HG02642 (cell line): ENCODE results near the gene PRKAB1.
"Not testable (repeated sequence)": the region's sequence is repeated elsewhere in the genome, so short reads cannot be mapped to it uniquely, and the experiment has no call there.

ENCODE experiments used
- ATAC-seq: cut with Tn5 transposase; IDR thresholded peaks from one replicate; pipeline ENCODE4 v1.9.1; 2021; ENCODE audit warnings: mild to moderate bottlenecking; ENCODE audit not compliant: unreplicated experiment, poor library complexity

Gene PRKAB1, protein sequence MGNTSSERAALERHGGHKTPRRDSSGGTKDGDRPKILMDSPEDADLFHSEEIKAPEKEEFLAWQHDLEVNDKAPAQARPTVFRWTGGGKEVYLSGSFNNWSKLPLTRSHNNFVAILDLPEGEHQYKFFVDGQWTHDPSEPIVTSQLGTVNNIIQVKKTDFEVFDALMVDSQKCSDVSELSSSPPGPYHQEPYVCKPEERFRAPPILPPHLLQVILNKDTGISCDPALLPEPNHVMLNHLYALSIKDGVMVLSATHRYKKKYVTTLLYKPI

DNA sequence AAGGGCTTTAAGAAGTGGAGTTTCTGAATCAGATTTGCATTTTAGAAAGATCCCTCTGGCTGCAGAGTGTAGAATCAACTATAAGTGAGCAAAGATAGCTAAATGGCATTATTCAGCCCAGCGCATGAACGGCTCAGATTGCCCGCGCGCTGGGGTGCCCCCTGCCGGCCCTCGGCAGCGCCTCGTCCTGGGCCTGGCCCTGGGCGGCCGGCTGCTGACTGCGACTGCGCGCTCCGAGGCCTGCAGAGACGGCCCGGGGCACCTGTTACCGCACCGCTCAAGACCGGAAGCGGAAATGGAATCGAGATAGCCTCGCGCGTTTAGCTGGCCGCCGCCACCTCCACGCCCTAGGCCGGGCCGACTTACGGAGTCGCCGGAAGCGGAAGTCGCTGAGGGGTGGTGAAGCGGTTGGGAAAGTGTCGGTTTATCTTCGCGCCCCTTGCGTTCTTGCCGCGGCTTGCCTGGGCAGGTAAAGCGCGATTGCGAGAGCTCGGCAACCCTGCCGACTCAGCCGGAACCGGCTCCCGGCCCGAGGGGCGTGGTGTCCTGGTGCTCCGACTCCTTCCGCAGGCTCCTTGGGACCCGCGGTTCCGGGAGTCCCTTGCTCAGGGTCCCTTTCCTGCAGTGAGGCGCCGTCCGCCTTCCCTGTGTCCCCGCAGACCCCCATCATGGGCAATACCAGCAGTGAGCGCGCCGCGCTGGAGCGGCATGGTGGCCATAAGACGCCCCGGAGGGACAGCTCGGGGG lies at the start of gene PRKAB1:
PRKAB1 (plus strand) TSS at position 557 of the 747 bp plus-strand sequence; CDS start at position 669, 112 bp downstream.
- ATAC-seq, result peak; percentile 97

GRCh38 chr12:119618328-119618896 lies 49.5 kb upstream of the PRKAB1 start:
- ATAC-seq, result not testable (repeated sequence)

DNA sequence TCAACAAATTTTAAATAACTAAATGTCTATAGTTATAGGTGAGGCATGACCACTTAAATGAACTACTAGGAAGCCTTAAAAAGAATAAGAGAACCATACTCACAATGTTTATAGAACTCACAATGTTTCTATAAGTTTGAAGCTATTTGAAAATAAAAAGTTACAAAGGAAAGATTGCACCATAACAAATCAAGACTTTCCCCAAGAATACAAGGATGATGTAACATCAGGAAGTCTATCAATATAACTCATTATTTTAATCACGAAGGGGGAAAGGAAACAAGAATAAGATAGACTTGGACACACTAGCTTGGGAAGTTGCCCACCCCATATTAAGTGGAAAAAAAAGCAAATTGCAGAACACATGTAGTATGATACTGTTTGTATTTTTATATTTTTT lies 47.4 kb upstream of the PRKAB1 start:
- no peak for ATAC-seq

DNA sequence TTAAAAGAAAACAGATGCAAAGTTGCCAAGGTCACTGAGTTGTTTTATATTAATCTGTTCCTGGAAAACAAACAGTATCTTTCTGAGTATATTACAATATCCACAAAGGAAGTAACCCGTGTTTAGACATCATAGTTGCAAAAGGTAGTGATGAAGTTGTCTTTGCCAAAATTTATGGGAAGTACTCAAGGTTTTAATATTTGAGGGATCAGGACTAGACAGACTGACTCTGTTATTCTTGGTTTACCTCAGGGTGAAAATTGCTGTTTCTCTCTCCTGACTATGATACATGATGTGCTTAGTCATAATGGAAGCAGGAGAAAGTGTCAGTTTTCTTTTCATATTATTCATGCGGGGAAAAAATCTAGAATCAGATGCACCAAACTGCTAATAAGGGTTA lies 46.1 kb upstream of the PRKAB1 start:
- no peak for ATAC-seq

DNA sequence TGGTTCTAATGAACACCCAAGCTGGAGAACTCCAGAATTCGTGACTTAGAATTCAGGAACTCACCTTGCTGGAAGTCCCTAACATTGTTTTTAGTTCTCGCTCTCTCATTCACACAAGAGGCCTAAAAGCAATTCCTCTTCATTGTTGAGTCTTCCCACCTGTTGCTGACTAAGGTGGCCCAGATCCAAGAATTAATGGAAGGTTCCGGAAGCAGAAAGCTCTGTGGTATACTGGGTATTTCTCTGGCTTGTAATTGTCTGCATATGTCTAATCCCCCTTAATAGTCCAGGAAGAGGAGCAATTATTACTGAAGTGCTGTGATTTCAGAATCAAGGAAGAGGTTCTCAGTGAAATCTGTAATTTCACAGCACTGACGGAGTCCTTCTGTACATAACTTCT lies 43.0 kb upstream of the PRKAB1 start:
- ATAC-seq, result no peak

- no peak for ATAC-seq
Measured at GRCh38 chr12:119627019-119627643, 40.8 kb upstream of the PRKAB1 start.

DNA sequence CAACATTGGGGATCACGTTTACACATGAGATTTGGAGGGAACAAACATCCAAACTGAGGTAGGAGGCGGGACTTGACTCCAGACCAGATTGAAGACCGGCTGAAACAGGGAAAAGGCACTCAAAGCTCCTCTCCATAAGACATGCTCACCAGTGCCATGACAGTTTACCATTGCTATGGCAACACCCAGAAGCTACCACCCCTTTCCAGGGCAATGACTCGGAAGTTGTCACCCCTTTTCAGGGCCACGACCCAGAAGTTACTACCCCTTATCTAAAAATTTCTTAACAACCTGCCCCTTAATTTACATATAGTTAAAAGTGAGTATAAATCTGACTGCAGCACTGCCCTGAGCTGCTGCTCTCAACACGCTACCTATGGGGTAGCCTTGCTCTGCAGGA lies 40.2 kb upstream of the PRKAB1 start:
- no peak for ATAC-seq

DNA sequence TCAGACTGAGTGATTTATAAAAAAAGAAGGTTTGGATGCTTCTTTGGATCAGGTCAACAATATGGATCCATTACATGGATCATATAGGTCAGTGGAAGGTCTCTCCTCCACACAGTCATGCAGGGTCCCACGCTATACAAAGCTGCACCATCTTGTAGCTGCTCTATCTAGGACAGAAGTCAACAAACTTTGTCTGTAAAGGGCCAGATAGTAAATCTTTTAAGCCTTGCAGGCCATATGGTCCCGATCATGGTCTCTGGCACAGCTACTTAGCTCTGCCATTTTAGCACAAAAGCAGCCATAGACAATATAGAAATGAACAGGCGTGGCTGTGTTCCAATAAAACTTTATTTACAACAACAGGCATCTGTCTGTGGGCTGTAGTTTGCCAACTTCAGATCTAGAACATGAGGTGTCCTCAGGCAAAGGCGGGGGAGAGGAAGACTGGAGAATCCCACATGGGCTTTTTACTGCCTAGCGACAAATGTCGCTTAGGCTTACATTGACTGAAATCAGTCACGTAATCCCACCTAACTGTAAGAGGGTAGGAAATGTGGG lies 37.6 kb upstream of the PRKAB1 start:
- ATAC-seq, result no peak

GRCh38 chr12:119630962-119631550 lies 36.9 kb upstream of the PRKAB1 start:
- no peak for ATAC-seq

DNA sequence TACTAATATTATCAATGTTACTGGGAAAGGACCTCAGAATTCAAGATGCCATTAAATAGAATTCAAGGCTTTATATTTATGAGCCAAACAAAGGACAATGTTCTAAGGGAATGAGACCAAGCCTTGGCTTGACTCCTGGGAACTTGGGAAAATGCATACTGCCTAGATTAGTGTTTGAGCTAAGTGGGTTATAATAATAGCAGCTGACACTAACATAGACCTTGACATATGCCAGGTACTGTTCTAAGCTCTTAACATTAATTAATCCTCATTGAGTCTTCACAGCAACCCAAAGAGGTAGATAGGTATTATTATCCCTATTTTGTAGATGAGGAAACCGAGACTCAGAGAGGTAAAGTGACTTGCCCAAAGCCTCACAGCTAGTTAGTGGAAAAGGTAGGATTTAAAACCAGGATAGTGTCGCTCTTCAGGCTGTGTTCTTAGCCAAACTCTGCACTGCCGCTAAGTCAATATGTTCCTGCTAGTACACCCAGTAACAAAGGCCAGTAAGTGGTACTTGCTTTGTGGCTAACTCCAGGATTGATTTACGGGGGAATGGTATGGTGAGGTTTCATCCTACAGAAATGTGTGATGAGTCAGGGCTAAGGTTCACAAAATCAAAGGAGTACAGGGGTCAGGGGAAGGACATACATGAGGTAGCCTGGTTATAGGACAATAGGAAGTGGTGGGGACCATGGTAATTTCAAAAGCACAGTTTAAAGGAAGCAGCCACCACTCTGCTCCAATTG lies 35.8 kb upstream of the PRKAB1 start:
- no peak for ATAC-seq

- no peak for ATAC-seq
Measured at GRCh38 chr12:119634743-119635142, 33.2 kb upstream of the PRKAB1 start.

GRCh38 chr12:119642986-119643385 lies 24.9 kb upstream of the PRKAB1 start:
- ATAC-seq, result no peak

GRCh38 chr12:119644930-119645329 lies 23.0 kb upstream of the PRKAB1 start:
- ATAC-seq, result no peak

- ATAC-seq, result no peak
Measured at GRCh38 chr12:119645535-119646059, 22.3 kb upstream of the PRKAB1 start.

DNA sequence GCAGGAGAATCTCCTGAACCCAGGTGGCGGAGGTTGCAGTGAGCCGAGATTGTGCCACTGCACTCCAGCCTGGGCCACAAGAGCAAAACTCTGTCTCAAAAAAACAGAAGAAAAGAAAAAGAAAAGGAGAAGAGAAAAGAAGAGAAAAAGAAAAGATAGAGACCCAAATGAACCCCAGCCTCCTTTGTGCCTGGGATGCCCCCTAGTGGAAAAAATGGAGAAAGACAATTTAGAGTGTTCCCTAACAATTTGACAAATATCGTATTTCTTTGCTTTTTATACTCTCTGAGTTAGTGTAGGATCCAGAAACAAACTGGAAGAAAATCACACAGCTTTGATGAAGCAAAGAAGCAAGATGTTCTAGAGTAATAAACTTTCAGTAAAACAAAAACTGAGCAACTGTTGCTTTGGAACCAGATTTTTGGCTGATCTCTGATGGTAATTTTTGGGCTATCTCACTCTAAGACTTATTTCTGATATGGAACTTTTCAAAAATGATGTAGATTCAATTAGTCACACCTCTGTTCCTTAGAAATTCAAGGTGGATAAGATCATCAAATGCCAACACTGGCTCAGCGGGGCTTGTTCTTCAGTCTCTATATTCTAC lies 18.6 kb upstream of the PRKAB1 start:
- ATAC-seq, result no peak

DNA sequence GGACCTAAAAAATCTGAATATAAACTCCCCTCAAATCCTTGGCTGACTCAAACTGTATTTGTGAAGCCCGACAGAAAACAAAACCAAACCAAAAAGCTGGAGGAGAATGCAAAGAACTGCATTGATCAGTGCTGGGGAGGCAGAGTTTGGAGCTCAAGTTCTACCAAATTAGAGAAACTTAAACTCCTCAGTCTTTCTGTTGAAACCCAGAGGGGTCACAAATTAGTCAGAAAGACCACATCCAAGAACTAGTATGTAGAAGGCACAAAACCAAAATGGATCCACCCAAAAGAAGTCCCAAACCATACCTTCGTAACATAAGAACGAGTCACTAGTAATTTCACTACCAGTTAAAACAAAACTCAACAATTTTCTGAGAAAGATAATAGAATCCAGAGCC lies 15.3 kb upstream of the PRKAB1 start:
- no peak for ATAC-seq

DNA sequence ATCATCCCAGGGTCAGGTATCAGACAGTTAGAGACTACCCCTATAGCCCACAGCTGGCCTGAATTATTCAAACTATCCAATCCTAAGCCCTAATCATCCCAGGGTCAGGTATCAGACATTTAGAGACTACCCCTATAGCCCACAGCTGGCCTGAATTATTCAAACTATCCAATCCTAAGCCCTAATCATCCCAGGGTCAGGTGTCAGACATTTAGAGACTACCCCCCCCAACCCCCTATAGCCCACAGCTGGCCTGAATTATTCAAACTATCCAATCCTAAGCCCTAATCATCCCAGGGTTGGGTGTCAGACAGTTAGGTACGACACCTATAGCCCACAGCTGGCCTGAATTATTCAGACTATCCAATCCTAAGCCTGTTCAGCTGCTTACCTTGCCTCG lies 10.9 kb upstream of the PRKAB1 start:
- ATAC-seq, result not testable (repeated sequence)

DNA sequence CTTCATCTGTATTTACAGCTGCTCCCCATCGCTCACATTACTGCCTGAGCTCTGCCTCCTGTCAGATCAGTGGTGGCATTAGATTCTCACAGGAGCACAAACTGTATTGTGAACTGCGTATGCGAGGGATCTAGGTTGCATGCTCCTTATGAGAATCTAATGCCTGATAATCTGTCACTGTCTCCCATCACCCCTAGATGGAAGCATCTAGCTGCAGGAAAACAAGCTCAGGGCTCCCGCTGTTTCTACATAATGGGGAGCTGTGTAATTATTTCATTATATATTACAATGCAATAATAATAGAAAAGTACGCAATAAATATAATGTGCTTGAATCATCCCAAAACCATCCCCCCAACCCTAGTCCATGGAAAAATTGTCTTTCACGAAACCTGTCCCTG lies 9.8 kb upstream of the PRKAB1 start:
- not testable (repeated sequence) for ATAC-seq

DNA sequence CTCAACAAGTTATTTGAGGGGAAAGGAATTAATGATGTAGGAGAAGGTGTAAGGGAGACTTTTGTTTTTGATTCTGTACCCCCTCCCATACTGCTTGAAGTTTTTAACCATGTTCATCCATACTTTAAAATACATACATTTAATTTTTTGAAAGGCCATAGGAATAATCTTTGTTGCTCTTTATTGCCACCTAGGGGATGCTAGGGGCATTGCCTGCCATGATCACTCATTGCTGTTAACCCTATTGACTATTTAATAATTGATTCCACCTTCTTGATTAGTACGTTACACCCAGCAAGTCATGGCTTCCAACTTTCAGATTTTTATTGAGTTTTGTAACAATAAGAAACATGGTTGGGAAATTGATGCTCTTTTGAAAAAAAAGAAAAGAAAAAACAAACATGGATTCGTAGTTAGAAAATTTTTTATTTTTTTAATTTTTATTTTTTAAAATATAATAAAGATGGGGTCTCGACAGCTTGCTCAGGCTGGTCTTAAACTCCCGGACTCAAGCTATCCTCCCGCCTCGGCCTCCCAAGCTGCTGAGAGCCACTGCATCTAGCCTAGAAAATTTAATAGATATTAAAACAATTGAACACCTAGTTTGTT lies 8.5 kb upstream of the PRKAB1 start:
- no peak for ATAC-seq
